GM21447 (cell line): ENCODE data around the gene CNTN5.

Experiments used
- ATAC-seq: cut with Tn5 transposase; IDR thresholded peaks from one replicate; pipeline ENCODE4 v1.9.1; 2021; ENCODE audit not compliant: unreplicated experiment

CNTN5 gene

DNA sequence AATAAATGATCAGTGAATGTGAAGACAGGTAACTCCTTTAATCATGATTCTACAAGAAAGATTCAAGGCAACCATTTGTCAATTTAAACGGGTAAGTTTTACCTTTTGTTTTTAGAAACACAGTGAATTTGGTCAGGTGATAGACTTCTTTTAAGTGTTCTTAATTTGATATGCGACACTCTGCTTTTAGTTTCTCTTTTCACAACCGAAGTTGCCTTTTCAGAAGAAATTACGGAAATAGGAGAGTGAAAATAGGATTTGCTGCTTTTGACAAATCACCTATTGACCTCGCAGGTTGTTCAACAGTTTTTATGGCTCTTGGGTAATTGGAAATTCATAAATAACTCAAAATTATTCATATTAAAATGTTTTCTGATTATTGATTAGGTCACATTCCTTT, 142.1 kb downstream of the CNTN5 start:
- ATAC-seq = no peak

- ATAC-seq = no peak
Measured at GRCh38 chr11:99170591-99170990, 149.8 kb downstream of the CNTN5 start.

DNA sequence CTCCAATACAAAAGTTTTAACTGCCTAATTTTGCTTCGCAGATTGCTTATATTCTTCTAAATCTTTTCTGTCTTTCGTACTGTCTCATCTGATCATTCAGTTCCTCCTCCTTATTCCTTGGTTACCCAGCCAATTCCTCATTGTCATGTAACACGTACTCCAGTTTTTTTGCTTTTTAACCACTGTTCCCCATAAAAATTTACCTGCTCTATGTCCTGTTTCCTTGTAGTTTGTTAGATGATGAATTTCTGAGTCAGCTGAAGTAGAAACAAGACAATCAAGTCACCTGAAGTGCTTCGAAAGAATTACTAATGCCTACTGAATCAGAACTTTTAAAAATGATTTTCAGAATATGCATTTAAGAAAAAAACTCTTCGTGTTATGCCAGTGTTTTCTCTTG, 150.6 kb downstream of the CNTN5 start:
- ATAC-seq = no peak

- ATAC-seq = no peak
Measured at GRCh38 chr11:99176430-99176829, 155.7 kb downstream of the CNTN5 start.

- ATAC-seq = no peak
Measured at GRCh38 chr11:99177446-99177845, 156.7 kb downstream of the CNTN5 start.

- ATAC-seq = no peak
Measured at GRCh38 chr11:99184146-99184545, 163.4 kb downstream of the CNTN5 start.

GRCh38 chr11:99188221-99188620, 167.5 kb downstream of the CNTN5 start:
- no peak for ATAC-seq

DNA sequence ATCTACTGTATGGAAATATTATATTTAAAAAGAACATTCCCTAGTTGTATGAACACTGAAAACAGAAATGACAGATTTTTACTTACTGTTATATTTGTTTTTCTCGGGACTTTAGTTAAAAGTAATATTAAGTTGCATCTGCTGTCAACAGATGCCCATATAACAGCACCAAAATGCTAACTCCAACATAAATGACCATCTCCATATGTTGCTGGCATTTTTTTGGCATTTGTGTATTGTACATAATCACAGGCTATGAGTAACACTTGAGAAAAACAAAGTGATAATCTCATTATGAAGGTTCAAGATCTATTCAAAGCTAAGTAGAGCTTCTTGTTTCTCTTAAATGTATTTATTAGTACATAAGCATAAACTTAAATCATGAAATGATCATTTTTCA, 172.0 kb downstream of the CNTN5 start:
- no peak for ATAC-seq

- no peak for ATAC-seq
Measured at GRCh38 chr11:99197477-99197876, 176.7 kb downstream of the CNTN5 start.

DNA sequence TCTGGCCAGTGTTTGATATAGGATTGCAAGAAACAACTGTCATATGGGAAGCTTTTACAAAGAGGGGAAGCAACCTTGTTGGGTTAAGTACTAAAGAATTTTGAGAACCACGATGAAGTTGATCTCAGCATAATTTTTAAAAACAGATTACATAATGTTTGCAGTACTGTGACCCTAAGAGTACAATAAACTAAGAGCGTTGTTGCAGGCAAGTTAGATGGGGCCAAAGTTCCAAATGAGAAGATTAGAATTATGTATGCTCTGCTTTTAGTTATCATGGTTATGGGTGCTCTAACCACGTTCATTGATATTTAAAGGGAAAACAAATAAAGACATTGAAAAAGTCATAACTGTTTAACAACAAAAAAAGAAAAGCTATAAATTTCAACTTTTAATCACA, 177.5 kb downstream of the CNTN5 start:
- no peak for ATAC-seq

GRCh38 chr11:99199341-99199740, 178.6 kb downstream of the CNTN5 start:
- ATAC-seq = no peak

GRCh38 chr11:99200720-99201119, 180.0 kb downstream of the CNTN5 start:
- ATAC-seq = no peak

GRCh38 chr11:99208813-99209212, 188.1 kb downstream of the CNTN5 start:
- ATAC-seq = no peak

- ATAC-seq = no peak
Measured at GRCh38 chr11:99229544-99229943, 208.8 kb downstream of the CNTN5 start.

DNA sequence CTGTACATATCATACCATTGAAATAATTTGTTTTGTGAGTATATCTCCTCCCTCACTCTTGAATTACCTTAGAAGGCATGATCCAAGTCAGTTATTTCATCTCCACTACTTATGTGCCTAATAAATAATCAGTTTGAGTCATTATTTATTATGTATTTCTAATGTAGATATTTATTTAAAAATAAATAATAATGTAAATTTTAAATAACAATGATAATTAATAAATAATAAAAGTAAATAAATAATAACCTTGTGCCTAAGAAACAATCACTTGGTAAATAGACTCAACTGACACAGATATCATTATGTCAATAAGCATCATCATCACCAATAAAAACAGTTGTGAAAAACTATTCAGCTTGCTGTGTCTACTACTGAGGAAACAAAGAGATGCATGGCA, 213.8 kb downstream of the CNTN5 start:
- no peak for ATAC-seq

- ATAC-seq = no peak
Measured at GRCh38 chr11:99238401-99238800, 217.7 kb downstream of the CNTN5 start.

- ATAC-seq = no peak
Measured at GRCh38 chr11:99240192-99241030, 219.7 kb downstream of the CNTN5 start.

- ATAC-seq = no peak
Measured at GRCh38 chr11:99241066-99241465, 220.3 kb downstream of the CNTN5 start.

DNA sequence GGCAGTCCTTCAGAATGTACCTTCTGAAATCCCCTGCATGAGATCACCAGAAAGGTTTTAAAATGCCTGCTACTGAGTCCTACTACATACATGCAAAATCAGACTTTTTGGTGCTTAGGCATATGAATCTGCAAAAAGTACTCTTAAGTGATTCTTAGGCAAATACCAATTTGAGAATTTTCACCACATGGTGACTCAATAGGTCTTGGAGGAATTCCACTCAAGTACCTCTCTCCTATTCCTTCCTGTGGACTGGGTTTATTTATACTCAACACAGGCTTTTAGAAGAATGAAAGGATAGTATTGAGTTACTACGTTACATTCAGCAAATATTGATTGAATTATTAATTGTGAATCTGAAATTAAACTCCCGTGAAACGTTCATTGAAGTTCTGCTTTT, 223.9 kb downstream of the CNTN5 start:
- no peak for ATAC-seq

DNA sequence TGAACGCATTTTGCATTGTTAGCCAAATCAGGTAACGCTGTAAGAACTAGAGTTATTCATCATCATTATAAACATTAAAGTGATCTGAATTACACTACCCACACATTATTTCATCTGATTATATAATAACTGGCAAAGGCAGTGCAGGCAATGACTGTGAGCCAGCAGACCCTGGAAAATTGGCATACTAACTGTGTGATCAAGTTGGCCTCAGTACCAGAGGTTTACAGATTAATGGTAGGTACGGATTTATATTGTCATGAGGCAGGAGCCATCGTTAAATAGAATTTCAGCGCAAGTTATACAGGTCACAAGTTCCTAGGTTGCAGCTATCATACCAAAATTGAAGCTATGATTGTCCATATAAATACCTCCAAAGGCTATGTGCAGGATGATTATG, 225.4 kb downstream of the CNTN5 start:
- no peak for ATAC-seq

DNA sequence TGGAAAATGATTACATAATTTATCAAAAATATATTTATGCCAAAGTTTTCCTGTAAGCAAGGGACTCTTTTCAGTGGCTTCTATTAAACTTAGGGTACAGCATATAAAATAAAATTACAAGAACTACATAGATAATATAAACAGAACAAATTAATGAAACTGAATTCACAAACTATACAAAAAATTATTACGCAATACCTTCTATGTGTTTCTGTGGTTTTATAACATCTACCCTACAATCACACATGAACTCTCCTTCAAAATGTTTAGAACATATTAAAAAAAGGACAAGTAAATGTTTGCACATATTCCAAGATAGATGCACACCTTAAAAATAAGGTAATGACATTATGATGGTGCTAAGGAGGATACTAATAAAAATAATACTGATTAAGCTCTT, 235.9 kb downstream of the CNTN5 start:
- ATAC-seq = no peak

- no peak for ATAC-seq
Measured at GRCh38 chr11:99257131-99257530, 236.4 kb downstream of the CNTN5 start.

DNA sequence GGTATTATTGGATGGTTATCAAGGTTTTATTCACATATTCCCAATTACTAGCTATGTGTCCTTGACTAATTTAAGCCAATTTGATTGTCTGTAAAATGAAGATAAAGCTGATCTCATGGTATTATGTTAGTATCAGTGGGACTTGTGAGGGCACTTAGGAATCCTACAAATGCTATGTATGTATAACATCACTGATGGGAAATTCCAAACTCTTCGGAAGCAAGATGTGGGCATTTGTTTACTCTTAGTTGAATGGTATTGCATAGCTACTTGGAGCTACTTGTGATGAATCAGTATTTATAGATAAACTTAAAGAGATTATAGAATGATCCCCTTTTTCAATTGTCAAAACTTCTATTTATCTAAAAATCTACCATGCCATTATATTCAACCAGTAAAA, 239.9 kb downstream of the CNTN5 start:
- no peak for ATAC-seq
